HL-60 (cell line): ENCODE measurements around the gene SORD.
"Not testable (repeated sequence)": the region's sequence is repeated elsewhere in the genome, so short reads cannot be mapped to it uniquely, and the experiment has no call there.

Experiments used
- DNase-seq, 2 experiments: peaks; one replicate each; pipeline ENCODE4 v3.0.0-alpha.2; 2010 to 2020; ENCODE audit warnings: low read depth in 1 of 2, low spot score in 1 of 2
- H3K27ac ChIP-seq: fragments of 250-450 bp; sonication (Bioruptor Pico); replicated peaks from 2 replicates; pipeline ENCODE4 v1.5.1; 2020; ENCODE audit warnings: mild to moderate bottlenecking, moderate library complexity
- H3K27me3 ChIP-seq: fragments of 250-450 bp; sonication (Bioruptor Pico); 2 replicates; pipeline ENCODE4 v1.5.1; 2021; ENCODE audit warnings: mild to moderate bottlenecking, moderate library complexity; ENCODE audit not compliant: insufficient read depth, poor library complexity, severe bottlenecking
- H3K4me3 ChIP-seq: replicated peaks from 2 replicates; pipeline ENCODE4 v1.5.1; 2011; ENCODE audit warnings: mild to moderate bottlenecking, control low read depth, low read length; ENCODE audit not compliant: insufficient read depth
- GABPA ChIP-seq: IDR thresholded peaks from 2 replicates; pipeline ENCODE4 v1.6.1; 2012; ENCODE audit warnings: low read depth
- POLR2AphosphoS5 ChIP-seq: IDR thresholded peaks from 2 replicates; pipeline ENCODE4 v1.6.1; 2012; ENCODE audit warnings: low read depth
- SPI1 ChIP-seq: IDR thresholded peaks from 2 replicates; pipeline ENCODE4 v1.6.1; 2012; ENCODE audit warnings: low read depth, mild to moderate bottlenecking, borderline replicate concordance
- TF ChIP-seq, protein P1 (sequence below): IDR thresholded peaks from one replicate; pipeline ENCODE4 v1.5.1; 2011; ENCODE audit warnings: low read length, control low read depth, inconsistent platforms; ENCODE audit not compliant: insufficient read depth
- TF ChIP-seq, protein P2 (sequence below): IDR thresholded peaks from 2 replicates; pipeline ENCODE4 v1.6.1; 2012; ENCODE audit warnings: low read depth; ENCODE audit not compliant: insufficient replicate concordance

SORD gene

DNA sequence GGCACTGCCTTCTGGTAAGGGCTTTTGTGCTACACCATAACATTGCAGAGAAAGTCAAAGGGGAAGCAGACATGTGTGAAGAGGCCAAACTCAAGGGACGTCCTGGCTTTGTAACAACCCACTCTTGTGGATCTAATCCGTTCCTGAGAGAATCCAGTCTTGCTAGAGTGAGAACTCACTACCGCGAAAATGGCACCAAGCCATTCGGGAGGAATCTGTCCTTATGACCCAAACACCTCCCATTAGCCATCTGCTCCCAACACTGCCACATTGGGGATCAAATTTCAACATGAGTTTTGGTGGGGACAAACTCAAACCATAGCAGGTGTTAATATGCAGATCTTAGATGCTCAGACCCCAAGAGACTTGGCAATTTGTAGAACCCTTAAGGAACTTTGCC is 56.2 kb downstream of the SORD start:
- H3K27ac ChIP-seq, H3K27me3 ChIP-seq, DNase-seq, H3K4me3 ChIP-seq: not testable (repeated sequence)

DNA sequence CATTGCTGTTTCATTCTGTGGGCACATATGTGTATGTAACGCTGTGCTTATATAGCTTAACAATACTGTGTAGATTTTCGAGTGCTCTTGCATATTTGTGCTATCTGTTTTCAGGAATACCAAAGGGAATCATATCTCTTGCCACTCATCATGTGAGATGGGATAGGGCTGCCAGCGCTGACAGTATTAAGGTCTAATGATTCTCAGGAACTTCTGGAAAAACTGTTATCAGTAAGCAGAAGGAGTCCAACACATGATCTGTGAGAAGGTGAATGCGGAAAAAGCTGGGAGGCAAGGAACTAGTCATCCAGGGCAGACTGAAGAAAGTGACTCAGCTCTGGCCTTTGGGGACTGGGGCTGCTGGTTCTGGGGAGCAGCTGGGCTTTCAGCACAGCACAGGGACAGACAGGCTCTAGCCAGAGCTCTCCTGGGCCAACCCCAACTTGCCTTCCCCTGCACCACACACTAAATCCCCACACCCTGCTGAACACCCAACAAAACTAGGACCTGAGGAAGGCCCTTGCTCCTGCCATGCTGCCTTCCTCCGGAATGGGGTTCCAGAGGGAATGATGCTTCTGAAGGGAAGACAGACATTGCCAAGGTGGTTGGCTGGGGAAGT is 56.7 kb downstream of the SORD start:
- H3K27ac ChIP-seq, H3K27me3 ChIP-seq, DNase-seq, H3K4me3 ChIP-seq: not testable (repeated sequence)

DNA sequence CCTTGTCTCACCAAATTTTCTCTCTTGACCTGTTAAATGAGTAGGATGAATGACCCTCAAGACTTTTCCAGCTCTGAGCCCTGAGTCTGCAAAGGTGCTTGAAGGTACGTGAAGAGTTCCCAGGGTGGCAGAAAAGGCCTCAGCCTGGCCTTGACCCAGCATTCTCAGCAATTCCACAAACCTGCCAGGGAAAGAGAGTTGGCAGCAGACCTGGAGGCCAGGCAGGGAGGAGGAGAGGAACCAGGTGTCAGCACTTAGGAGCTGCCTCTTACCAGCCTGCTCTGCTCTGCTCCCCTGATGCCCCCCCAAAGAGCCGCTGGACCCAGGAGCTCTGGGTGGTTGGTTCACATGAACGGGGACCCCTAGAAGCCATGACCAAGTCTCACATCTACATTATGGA is 57.6 kb downstream of the SORD start:
- H3K4me3 ChIP-seq = not testable (repeated sequence)

DNA sequence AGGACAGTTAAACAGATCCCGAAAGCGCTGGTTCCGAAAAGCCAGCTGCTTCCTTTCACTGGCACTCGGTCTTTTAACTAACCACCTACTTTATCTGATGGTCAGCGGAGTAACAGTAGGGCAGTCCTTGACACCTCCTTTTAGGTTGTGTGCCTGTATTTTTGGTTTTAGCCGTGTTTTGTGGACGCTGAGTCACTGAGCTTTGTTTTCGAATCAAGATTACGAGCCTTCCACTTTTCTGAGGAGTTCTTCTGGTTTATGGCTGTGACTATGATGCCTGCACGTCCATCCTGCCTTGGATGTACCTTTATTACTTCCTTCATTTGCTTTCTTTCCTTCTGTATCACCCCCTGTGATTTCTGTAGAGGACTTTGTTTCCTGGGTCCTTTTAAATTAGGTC is 59.4 kb downstream of the SORD start:
- not testable (repeated sequence) for DNase-seq, H3K27me3 ChIP-seq, H3K4me3 ChIP-seq, H3K27ac ChIP-seq

More for the DNA sequence above, 57.6 kb downstream of the SORD start:
- not testable (repeated sequence) for DNase-seq, H3K27ac ChIP-seq, H3K27me3 ChIP-seq

DNA sequence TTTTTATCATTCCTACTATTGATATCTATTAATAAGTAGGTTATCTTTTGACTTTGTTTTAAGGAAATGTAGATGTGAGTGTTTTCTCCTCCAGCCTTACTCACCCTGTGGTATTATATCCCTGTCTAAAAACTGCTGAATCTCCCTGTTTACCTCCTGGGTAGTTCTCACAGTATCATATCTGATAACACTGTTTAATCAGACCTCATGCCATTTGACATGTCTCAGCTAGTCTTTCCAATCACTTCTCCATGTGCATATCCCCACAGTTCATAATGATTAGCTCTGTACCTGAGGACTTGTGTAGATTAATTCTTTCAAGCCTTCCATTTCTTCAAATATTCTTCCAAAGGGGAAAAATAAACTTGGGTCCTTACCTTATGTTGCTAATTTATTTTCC is 60.2 kb downstream of the SORD start:
- no peak overlapping the region for H3K4me3 ChIP-seq
- H3K27me3 ChIP-seq = no peaks in the 10 kb centered on the region
- TF ChIP-seq POLR2AphosphoS5 (no peak), SPI1 (no peak), GABPA (no peak)
- TF ChIP-seq, protein P1, sequence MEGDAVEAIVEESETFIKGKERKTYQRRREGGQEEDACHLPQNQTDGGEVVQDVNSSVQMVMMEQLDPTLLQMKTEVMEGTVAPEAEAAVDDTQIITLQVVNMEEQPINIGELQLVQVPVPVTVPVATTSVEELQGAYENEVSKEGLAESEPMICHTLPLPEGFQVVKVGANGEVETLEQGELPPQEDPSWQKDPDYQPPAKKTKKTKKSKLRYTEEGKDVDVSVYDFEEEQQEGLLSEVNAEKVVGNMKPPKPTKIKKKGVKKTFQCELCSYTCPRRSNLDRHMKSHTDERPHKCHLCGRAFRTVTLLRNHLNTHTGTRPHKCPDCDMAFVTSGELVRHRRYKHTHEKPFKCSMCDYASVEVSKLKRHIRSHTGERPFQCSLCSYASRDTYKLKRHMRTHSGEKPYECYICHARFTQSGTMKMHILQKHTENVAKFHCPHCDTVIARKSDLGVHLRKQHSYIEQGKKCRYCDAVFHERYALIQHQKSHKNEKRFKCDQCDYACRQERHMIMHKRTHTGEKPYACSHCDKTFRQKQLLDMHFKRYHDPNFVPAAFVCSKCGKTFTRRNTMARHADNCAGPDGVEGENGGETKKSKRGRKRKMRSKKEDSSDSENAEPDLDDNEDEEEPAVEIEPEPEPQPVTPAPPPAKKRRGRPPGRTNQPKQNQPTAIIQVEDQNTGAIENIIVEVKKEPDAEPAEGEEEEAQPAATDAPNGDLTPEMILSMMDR = no peak
- TF ChIP-seq, protein P2, sequence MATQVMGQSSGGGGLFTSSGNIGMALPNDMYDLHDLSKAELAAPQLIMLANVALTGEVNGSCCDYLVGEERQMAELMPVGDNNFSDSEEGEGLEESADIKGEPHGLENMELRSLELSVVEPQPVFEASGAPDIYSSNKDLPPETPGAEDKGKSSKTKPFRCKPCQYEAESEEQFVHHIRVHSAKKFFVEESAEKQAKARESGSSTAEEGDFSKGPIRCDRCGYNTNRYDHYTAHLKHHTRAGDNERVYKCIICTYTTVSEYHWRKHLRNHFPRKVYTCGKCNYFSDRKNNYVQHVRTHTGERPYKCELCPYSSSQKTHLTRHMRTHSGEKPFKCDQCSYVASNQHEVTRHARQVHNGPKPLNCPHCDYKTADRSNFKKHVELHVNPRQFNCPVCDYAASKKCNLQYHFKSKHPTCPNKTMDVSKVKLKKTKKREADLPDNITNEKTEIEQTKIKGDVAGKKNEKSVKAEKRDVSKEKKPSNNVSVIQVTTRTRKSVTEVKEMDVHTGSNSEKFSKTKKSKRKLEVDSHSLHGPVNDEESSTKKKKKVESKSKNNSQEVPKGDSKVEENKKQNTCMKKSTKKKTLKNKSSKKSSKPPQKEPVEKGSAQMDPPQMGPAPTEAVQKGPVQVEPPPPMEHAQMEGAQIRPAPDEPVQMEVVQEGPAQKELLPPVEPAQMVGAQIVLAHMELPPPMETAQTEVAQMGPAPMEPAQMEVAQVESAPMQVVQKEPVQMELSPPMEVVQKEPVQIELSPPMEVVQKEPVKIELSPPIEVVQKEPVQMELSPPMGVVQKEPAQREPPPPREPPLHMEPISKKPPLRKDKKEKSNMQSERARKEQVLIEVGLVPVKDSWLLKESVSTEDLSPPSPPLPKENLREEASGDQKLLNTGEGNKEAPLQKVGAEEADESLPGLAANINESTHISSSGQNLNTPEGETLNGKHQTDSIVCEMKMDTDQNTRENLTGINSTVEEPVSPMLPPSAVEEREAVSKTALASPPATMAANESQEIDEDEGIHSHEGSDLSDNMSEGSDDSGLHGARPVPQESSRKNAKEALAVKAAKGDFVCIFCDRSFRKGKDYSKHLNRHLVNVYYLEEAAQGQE = no peak
- no peak overlapping the region for H3K27ac ChIP-seq
- no peak for DNase-seq

DNA sequence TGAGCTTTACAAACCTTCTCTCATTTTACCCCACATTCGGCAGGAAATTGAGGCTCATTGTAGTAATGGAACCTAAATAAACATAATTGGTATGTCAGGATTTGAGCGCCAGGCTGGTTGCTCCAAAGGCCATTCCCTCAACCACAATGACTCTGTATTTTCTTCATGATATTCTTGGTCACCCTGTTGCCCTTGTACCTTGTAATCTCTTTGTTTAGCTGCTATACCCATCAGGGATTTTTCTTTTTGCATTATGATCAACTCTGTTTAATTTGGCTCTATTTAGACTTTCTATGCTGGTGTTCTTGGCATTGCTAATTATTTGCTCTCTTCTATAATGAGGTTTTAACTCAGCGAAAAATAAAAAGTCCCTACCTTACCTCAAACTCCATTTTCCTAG is 61.2 kb downstream of the SORD start:
- Histone ChIP-seq H3K27me3 (no peaks in the 10 kb centered on the region), H3K27ac (no peak overlapping the region), H3K4me3 (no peak overlapping the region)
- no peak for DNase-seq
- no peak for TF ChIP-seq SPI1
- TF ChIP-seq, protein P2 = no peak
- no peak for TF ChIP-seq GABPA
- TF ChIP-seq, protein P1 = no peak
- no peak for TF ChIP-seq POLR2AphosphoS5
